DOHH2 (cell line): ENCODE data around the gene ART4.

Experiments used
- EZH2phosphoT487 ChIP-seq: fragments of 200-600 bp; sonication (generic); IDR thresholded peaks from 2 replicates; pipeline ENCODE4 v1.6.1; 2017; ENCODE audit warnings: borderline replicate concordance, mild to moderate bottlenecking, antibody characterized with exemption, low read length, moderate library complexity, mixed read lengths
- TF ChIP-seq, protein P1 (sequence below): fragments of 200-600 bp; sonication (generic); IDR thresholded peaks from one replicate; pipeline ENCODE4 v1.5.1; 2014; ENCODE audit warnings: antibody characterized with exemption, mild to moderate bottlenecking, low read depth, low read length; ENCODE audit not compliant: poor library complexity, severe bottlenecking

DNA sequence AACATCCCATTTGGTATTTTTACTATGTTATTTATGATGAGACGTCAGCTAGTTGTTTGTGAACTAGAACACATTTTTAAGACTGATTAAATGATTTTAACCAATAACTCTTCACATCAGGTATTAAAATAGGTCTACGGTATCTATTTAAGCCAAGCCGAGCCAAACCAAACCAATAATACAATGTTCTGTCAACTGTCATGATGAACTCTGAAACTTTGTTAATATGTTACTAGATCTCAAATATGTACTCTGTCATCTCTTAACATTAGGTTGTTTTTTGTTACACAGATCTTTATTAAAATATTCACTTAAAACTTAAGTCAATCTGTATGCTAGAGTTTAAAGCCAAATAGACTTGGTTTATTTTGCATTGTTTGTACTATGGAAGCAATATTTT, 1.0 kb downstream of the ART4 start:
- TF ChIP-seq, protein P1, sequence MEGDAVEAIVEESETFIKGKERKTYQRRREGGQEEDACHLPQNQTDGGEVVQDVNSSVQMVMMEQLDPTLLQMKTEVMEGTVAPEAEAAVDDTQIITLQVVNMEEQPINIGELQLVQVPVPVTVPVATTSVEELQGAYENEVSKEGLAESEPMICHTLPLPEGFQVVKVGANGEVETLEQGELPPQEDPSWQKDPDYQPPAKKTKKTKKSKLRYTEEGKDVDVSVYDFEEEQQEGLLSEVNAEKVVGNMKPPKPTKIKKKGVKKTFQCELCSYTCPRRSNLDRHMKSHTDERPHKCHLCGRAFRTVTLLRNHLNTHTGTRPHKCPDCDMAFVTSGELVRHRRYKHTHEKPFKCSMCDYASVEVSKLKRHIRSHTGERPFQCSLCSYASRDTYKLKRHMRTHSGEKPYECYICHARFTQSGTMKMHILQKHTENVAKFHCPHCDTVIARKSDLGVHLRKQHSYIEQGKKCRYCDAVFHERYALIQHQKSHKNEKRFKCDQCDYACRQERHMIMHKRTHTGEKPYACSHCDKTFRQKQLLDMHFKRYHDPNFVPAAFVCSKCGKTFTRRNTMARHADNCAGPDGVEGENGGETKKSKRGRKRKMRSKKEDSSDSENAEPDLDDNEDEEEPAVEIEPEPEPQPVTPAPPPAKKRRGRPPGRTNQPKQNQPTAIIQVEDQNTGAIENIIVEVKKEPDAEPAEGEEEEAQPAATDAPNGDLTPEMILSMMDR, result no peak
- TF ChIP-seq EZH2phosphoT487, result no peak
